K562 (cell line): ENCODE data around the gene LRRK1. TPM values are rescaled to one million over a fixed set of nuclear protein-coding genes. Genes with fewer than 3 reads are reported as not detected.

Experiments
- ATAC-seq: fragments of 200-7000 bp; cut with Tn5 transposase; 3 replicates; pipeline ENCODE4 v1.9.1; 2020; ENCODE audit warnings: moderate library complexity
- BruUV-seq: library from RNA; stranded (reverse); fragments of 400-500 nt; replicated peaks from 2 replicates; lab custom pipeline; 2021; lab: Mats Ljungman, UMichigan
- CTCF ChIA-PET: fragments of 300-600 bp; formaldehyde crosslinking; extraction: SDS; loops from one replicate; lab custom pipeline; 2021; ENCODE audit warnings: low intra/inter-chr PET ratio; lab: Yijun Ruan, JAX
- POLR2A ChIA-PET: fragments of 300-600, 350-650 bp; sonication (Branson Sonifier 250); formaldehyde crosslinking; extraction: SDS; loops from one replicate; lab custom pipeline; 2021; ENCODE audit warnings: antibody characterized with exemption, inconsistent platforms; lab: Yijun Ruan, JAX
- DNase-seq, 4 experiments: peaks; one replicate each; pipeline versions ENCODE4 v3.0.0 to v3.0.0-alpha.2; 2011 to 2018; ENCODE audit warnings: low spot score in 3 of 4, mixed read lengths in 3 of 4; ENCODE audit errors: extremely low read depth in 1 of 4
- FAIRE-seq: peaks from 2 replicates; lab custom pipeline; 2011; peaks lifted over from hg19 to GRCh38; lab: Jason Lieb, UNC
- H2AFZ ChIP-seq: 2 replicates; pipeline ENCODE4 v1.6.0; 2011; ENCODE audit warnings: low read depth, low read length, control low read depth, inconsistent platforms
- H3K27ac ChIP-seq: fragments of 200-600 bp; 3 replicates; pipeline ENCODE4 v1.8.0; 2011; ENCODE audit warnings: low read depth, mild to moderate bottlenecking, control low read depth, inconsistent platforms, low read length, moderate library complexity, mixed read lengths; ENCODE audit errors: extremely low read depth
- H3K27me3 ChIP-seq, 2 experiments: fragments of 300-600 bp in 1 of 2; 2 replicates in 1 of 2; 3 replicates in 1 of 2; pipeline versions ENCODE4 v1.6.0 to v1.8.0; 2011; ENCODE audit warnings: inconsistent platforms in 2 of 2, low read length in 2 of 2, mild to moderate bottlenecking in 1 of 2, mixed read lengths in 1 of 2, moderate library complexity in 1 of 2; ENCODE audit not compliant: control insufficient read depth in 2 of 2, insufficient read depth in 2 of 2
- H3K36me3 ChIP-seq: fragments of 300-600 bp; 3 replicates; pipeline ENCODE4 v1.8.0; 2011; ENCODE audit warnings: mild to moderate bottlenecking, low read length, inconsistent platforms; ENCODE audit not compliant: control insufficient read depth, insufficient read depth
- H3K4me1 ChIP-seq, 2 experiments: fragments of 200-600 bp in 1 of 2; replicated peaks in 1 of 2; 2 replicates in 1 of 2; 3 replicates in 1 of 2; pipeline versions ENCODE4 v1.5.1 to v1.8.0; 2011; ENCODE audit warnings: inconsistent platforms in 2 of 2, low read length in 2 of 2, mild to moderate bottlenecking in 1 of 2, mixed read lengths in 1 of 2, moderate library complexity in 1 of 2; ENCODE audit not compliant: control insufficient read depth in 2 of 2, insufficient read depth in 2 of 2
- H3K4me2 ChIP-seq: 2 replicates; pipeline ENCODE4 v1.6.1; 2011; ENCODE audit warnings: low read length, control low read depth, inconsistent platforms, mixed read lengths; ENCODE audit not compliant: insufficient read depth
- H3K4me3 ChIP-seq: fragments of 200-600 bp; sonication (generic), shearing (Covaris generic); 2 replicates; pipeline ENCODE4 v1.5.1; 2016; ENCODE audit warnings: control low read depth, inconsistent platforms
- H3K79me2 ChIP-seq: fragments of 200-600 bp; 3 replicates; pipeline ENCODE4 v1.8.0; 2011; ENCODE audit warnings: low read length, inconsistent platforms; ENCODE audit not compliant: control insufficient read depth, insufficient read depth
- H3K9ac ChIP-seq, 2 experiments: 2 replicates each; pipeline versions ENCODE4 v1.6.0 to v1.6.1; 2011; ENCODE audit warnings: low read depth in 2 of 2, low read length in 2 of 2, control low read depth in 1 of 2, inconsistent platforms in 1 of 2, mild to moderate bottlenecking in 1 of 2, mixed read lengths in 1 of 2; ENCODE audit not compliant: insufficient read depth in 1 of 2
- H3K9me1 ChIP-seq: one replicate; pipeline ENCODE4 v1.6.0; 2011; ENCODE audit warnings: inconsistent platforms, mild to moderate bottlenecking, low read length, moderate library complexity; ENCODE audit not compliant: control insufficient read depth, insufficient read depth
- H3K9me3 ChIP-seq: replicated peaks from 2 replicates; pipeline ENCODE4 v1.5.1; 2011; ENCODE audit warnings: low read depth, low read length, inconsistent platforms; ENCODE audit not compliant: control insufficient read depth, insufficient read depth
- H4K20me1 ChIP-seq: replicated peaks from 2 replicates; pipeline ENCODE4 v1.6.1; 2011; ENCODE audit warnings: low read length, inconsistent platforms, mixed read lengths; ENCODE audit not compliant: control insufficient read depth, insufficient read depth
- DACH1 ChIP-seq: fragments of 450-650 bp; IDR thresholded peaks from 2 replicates; pipeline ENCODE4 v1.6.1; 2018; ENCODE audit not compliant: partially characterized antibody
- KDM4B ChIP-seq, 2 experiments: fragments of 450-650 bp in 1 of 2; sonication (generic) in 1 of 2; IDR thresholded peaks; 2 replicates each; pipeline ENCODE4 v1.6.1; 2016 to 2017; ENCODE audit warnings: borderline replicate concordance in 2 of 2, antibody characterized with exemption in 1 of 2, low read depth in 1 of 2, mild to moderate bottlenecking in 1 of 2
- L3MBTL2 ChIP-seq: fragments of 450-650 bp; IDR thresholded peaks from 2 replicates; pipeline ENCODE4 v1.6.1; 2016; ENCODE audit warnings: mild to moderate bottlenecking, moderate library complexity
- PHB ChIP-seq: fragments of 250-450 bp; sonication (Bioruptor Pico); IDR thresholded peaks from 2 replicates; pipeline ENCODE4 v1.5.0; 2021
- SMARCE1 ChIP-seq: fragments of 450-650 bp; IDR thresholded peaks from 2 replicates; pipeline ENCODE4 v1.7.1; 2016; ENCODE audit warnings: mild to moderate bottlenecking
- TCFL5 ChIP-seq: fragments of 250-450 bp; sonication (Bioruptor Pico); conservative IDR thresholded peaks from 2 replicates; pipeline ENCODE4 v1.6.1; 2021; ENCODE audit warnings: mild to moderate bottlenecking, moderate library complexity, matching md5 sums
- ZBTB40 ChIP-seq, 2 experiments: fragments of 450-650 bp in 1 of 2; sonication (generic) in 1 of 2; formaldehyde crosslinking in 1 of 2; IDR thresholded peaks; 2 replicates each; pipeline versions ENCODE4 v1.7.1 to v1.9.0; 2016 to 2022; ENCODE audit warnings: inconsistent platforms in 1 of 2, mild to moderate bottlenecking in 1 of 2, missing genetic modification reagents in 1 of 2
- ZNF639 ChIP-seq, 2 experiments: fragments of 200-800 bp in 1 of 2; sonication (Bioruptor generic) in 1 of 2; sonication (generic) in 1 of 2; formaldehyde crosslinking in 1 of 2; IDR thresholded peaks in 1 of 2; conservative IDR thresholded peaks in 1 of 2; 2 replicates each; pipeline versions ENCODE4 v1.5.0 to v1.6.1; 2016 to 2020; ENCODE audit warnings: missing compliant biosample characterization in 1 of 2, missing genetic modification characterization in 1 of 2, missing genetic modification reagents in 1 of 2
- WGBS: fragments of 100-300 bp; shearing (Covaris generic); methylation state at CpG from one replicate; pipeline ENCODE4 v1.1.6; 2016; ENCODE audit warnings: low coverage, mixed read lengths; ENCODE audit not compliant: insufficient coverage; ENCODE audit errors: missing lambda C conversion rate; 5-methylcytosine and 5-hydroxymethylcytosine counted together
- in situ Hi-C: fragments of 300-500 bp; cut with MboI; formaldehyde crosslinking; loops from 4 replicates; pipeline ENCODE4 v1.15.0; 2018; ENCODE audit warnings: inconsistent platforms, mixed read lengths
- intact Hi-C: fragments of 100-400 bp; cut with micrococcal nuclease; formaldehyde crosslinking; loops from 2 replicates; pipeline ENCODE4 v1.14.2; 2022
- polyA plus RNA-seq, 8 experiments: library from polyadenylated mRNA; depleted of rRNA in 4 of 8; stranded (reverse) in 5 of 8; unstranded in 3 of 8; fragments of >200 nt; fragmentation: Nextera tagmentation in 2 of 8; fragmentation: Illumina TruSeq in 1 of 8; extraction: Ambion mirVana in 2 of 8; extraction: Trizol in 1 of 8; gene quantifications; 2 replicates each; pipeline versions ENCODE4 v1.2.1 to v1.2.3, GENCODE V29; 2011 to 2014; ENCODE audit warnings: inconsistent platforms in 1 of 8, missing spikeins in 1 of 8
- total RNA-seq, 7 experiments: library from RNA; depleted of rRNA in 6 of 7; stranded (reverse); fragments of >200 nt in 6 of 7; fragmentation: Illumina TruSeq in 2 of 7; extraction: Trizol in 2 of 7; gene quantifications; 2 replicates each; pipeline versions ENCODE4 v1.2.1 to v1.2.3, GENCODE V29; 2011 to 2021; ENCODE audit warnings: low replicate concordance in 1 of 7

The LRRK1 gene
- total and polyA plus RNA-seq, 9 of the 15 experiments (the other 6 are each of a cell fraction or from before 2014, with no cell fraction given): 0.01 to 1.5 (median 0.11) TPM

GRCh38 chr15:101018450-101018849 lies 99.3 kb downstream of the LRRK1 start:
- POLR2A ChIA-PET: no interaction called here
- peaks cover 0 to 7% of the 10 kb centered on the region in 2 experiments; a peak in 3 of 5 replicates for H3K4me1 ChIP-seq
- no peak overlapping the region for H3K27ac ChIP-seq
- H4K20me1 ChIP-seq: no peaks in the 10 kb centered on the region
- TF ChIP-seq ZBTB40 (IDR thresholded peaks at IDR 0.05): no peak
- TF ChIP-seq ZBTB40 (CRISPR knock-in tag; IDR thresholded peaks at IDR 0.05): no peak
- no peak for TF ChIP-seq ZNF639 (CRISPR knock-in tag; conservative IDR thresholded peaks at IDR 0.05 in 1 of 2, IDR thresholded peaks at IDR 0.05 in 1 of 2)
- TF ChIP-seq DACH1: no peak
- no peak for TF ChIP-seq KDM4B (IDR thresholded peaks at IDR 0.05; ENCODE audit: borderline replicate concordance in 2 of 2, low read depth in 1 of 2)
- no peak for TF ChIP-seq PHB
- no peak for TF ChIP-seq L3MBTL2
- TF ChIP-seq TCFL5 (CRISPR knock-in tag): no peak
- TF ChIP-seq SMARCE1: no peak
- TF ChIP-seq, all 486 proteins: peak for 0
- H3K9me1 ChIP-seq: no peaks in the 10 kb centered on the region
- H3K4me2 ChIP-seq: no peak overlapping the region
- H3K79me2 ChIP-seq: no peaks in the 10 kb centered on the region
- H2AFZ ChIP-seq: no peak overlapping the region
- H3K36me3 ChIP-seq: no peaks in the 10 kb centered on the region
- ATAC-seq: no peak
- in situ Hi-C loops: loop anchor here (5.0 kb wide), 1 partner anchor 239 kb away; no protein-coding TSS in a partner anchor
- no peak for FAIRE-seq
- CTCF ChIA-PET: interaction anchor here (1.0 to 4.3 kb wide), 2 partner anchors 240 to 391 kb away, joined by 3 to 47 read pairs; no protein-coding TSS in a partner anchor
- 27% methylated on average over 13 of the region's 13 CpGs for WGBS
- no peak for DNase-seq
- H3K27me3 ChIP-seq: peaks cover 22 to 52% of the 10 kb centered on the region in 2 experiments
- H3K4me3 ChIP-seq: no peak overlapping the region
- BruUV-seq: no TSS peak
- intact Hi-C loops: loop anchor here (5.0 kb wide), 2 partner anchors 69 to 259 kb away; partner anchors contain the start of gene SELENOS
- no peak overlapping the region for H3K9ac ChIP-seq
- H3K9me3 ChIP-seq: no peaks in the 10 kb centered on the region
